ENCODE data around the gene PROSER2.

DNA sequence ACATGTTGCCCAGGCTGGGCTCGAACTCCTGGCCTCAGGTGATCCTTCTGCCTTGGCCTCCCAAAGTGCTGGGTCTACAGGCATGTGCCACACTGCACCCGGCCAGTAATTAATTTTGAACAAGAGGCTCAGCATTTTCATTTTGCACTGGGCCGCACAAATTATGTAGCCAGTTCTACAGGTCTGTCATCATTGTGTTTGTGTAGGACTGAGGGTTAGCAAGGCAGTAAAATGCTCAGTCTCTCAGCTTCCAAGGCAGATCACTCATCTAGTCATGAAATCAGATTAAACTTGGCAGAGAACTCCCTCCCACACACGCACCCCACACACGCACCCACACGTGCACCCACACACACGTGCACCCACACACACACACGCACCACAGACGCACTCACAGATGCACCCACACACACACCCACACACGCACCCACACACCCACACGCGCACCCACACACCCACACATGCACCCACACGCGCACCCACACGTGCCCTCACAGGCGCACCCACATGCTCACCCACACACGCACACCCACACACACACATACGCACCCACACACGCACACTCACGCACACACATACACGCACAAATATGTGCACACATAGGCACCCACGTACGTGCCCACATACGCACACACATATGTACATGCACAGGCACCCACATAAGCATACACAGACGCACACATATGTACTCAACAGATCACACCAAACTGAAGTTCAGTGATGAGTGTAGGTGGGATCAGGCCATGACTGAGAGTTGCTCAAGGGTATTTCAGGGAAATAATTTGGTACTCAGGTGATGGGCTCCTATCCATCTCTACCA lies 27.8 kb upstream of the PROSER2 start:
- TF ChIP-seq ZBTB33 (CRISPR knock-in tag; IDR thresholded peaks at IDR 0.05) (no peak), SUZ12 (IDR thresholded peaks at IDR 0.05; ENCODE audit: low read depth, low read length) (no peak), MXI1 (IDR thresholded peaks at IDR 0.05; ENCODE audit: borderline replicate concordance, low read depth, low read length) (no peak), MYC (CRISPR knock-in tag; IDR thresholded peaks at IDR 0.05; ENCODE audit: borderline replicate concordance) (no peak), CHD2 (IDR thresholded peaks at IDR 0.05; ENCODE audit: low read depth, low read length) (no peak)
- TF ChIP-seq, protein P1, sequence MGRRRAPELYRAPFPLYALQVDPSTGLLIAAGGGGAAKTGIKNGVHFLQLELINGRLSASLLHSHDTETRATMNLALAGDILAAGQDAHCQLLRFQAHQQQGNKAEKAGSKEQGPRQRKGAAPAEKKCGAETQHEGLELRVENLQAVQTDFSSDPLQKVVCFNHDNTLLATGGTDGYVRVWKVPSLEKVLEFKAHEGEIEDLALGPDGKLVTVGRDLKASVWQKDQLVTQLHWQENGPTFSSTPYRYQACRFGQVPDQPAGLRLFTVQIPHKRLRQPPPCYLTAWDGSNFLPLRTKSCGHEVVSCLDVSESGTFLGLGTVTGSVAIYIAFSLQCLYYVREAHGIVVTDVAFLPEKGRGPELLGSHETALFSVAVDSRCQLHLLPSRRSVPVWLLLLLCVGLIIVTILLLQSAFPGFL (CRISPR knock-in tag; IDR thresholded peaks at IDR 0.05), result no peak

Data from HepG2 (cell line).